MM.1S (cell line): ENCODE measurements around the gene FUT7.

Source experiments
- DNase-seq: peaks from one replicate; pipeline ENCODE4 v3.0.0-alpha.2; 2015
- H2AFZ ChIP-seq: fragments of 300-600 bp; sonication (generic); 2 replicates; pipeline ENCODE4 v1.6.0; 2016; ENCODE audit warnings: antibody characterized with exemption, low read length
- H3F3A ChIP-seq: fragments of 300-600 bp; sonication (generic); 2 replicates; pipeline ENCODE4 v1.6.1; 2016; ENCODE audit warnings: mild to moderate bottlenecking, antibody characterized with exemption, low read length, moderate library complexity, mixed read lengths; ENCODE audit not compliant: insufficient read depth
- H3K27ac ChIP-seq: fragments of 300-600 bp; sonication (generic); 2 replicates; pipeline ENCODE4 v1.5.1; 2016; ENCODE audit warnings: mild to moderate bottlenecking, low read length
- H3K27me3 ChIP-seq: fragments of 300-600 bp; sonication (generic); replicated peaks from 2 replicates; pipeline ENCODE4 v1.6.0; 2016; ENCODE audit warnings: low read length; ENCODE audit not compliant: insufficient read depth
- H3K36me3 ChIP-seq: fragments of 300-600 bp; sonication (generic); replicated peaks from 2 replicates; pipeline ENCODE4 v1.6.1; 2016; ENCODE audit warnings: mild to moderate bottlenecking, low read length, mixed read lengths; ENCODE audit not compliant: insufficient read depth
- H3K4me1 ChIP-seq: fragments of 300-600 bp; sonication (generic); 2 replicates; pipeline ENCODE4 v1.6.1; 2016; ENCODE audit warnings: low read length, mixed read lengths
- H3K4me2 ChIP-seq: fragments of 300-600 bp; sonication (generic); 2 replicates; pipeline ENCODE4 v1.6.0; 2016; ENCODE audit warnings: low read depth, low read length
- H3K4me3 ChIP-seq: fragments of 300-600 bp; sonication (generic); 2 replicates; pipeline ENCODE4 v1.5.1; 2016; ENCODE audit warnings: low read length, mixed read lengths
- H3K79me2 ChIP-seq: fragments of 300-600 bp; sonication (generic); 2 replicates; pipeline ENCODE4 v1.6.1; 2016; ENCODE audit warnings: mixed run types, low read length, mixed read lengths
- H3K9ac ChIP-seq: fragments of 300-600 bp; sonication (generic); 2 replicates; pipeline ENCODE4 v1.6.1; 2016; ENCODE audit warnings: low read length, mixed read lengths
- H3K9me2 ChIP-seq: fragments of 300-600 bp; sonication (generic); replicated peaks from 2 replicates; pipeline ENCODE4 v1.6.1; 2016; ENCODE audit warnings: mild to moderate bottlenecking, low read length, mixed read lengths; ENCODE audit not compliant: insufficient read depth
- H3K9me3 ChIP-seq: fragments of 300-600 bp; sonication (generic); replicated peaks from 2 replicates; pipeline ENCODE4 v1.6.1; 2016; ENCODE audit warnings: mild to moderate bottlenecking, low read length, mixed read lengths; ENCODE audit not compliant: insufficient read depth
- H4K20me1 ChIP-seq: fragments of 300-600 bp; sonication (generic); 2 replicates; pipeline ENCODE4 v1.6.1; 2016; ENCODE audit warnings: mild to moderate bottlenecking, low read length, moderate library complexity, mixed read lengths; ENCODE audit not compliant: insufficient read depth
- CTCF ChIP-seq: fragments of 300-600 bp; sonication (generic); IDR thresholded peaks from 2 replicates; pipeline ENCODE4 v1.5.1; 2016; ENCODE audit warnings: antibody characterized with exemption, low read length, mixed read lengths
- EZH2 ChIP-seq: fragments of 300-600 bp; sonication (generic); optimal IDR thresholded peaks from 2 replicates; pipeline ENCODE3; 2017; ENCODE audit warnings: low read depth, mild to moderate bottlenecking, antibody characterized with exemption, low read length, mixed read lengths
- EZH2phosphoT487 ChIP-seq: fragments of 300-600 bp; sonication (generic); IDR thresholded peaks from 2 replicates; pipeline ENCODE4 v1.6.1; 2018; ENCODE audit warnings: antibody characterized with exemption, low read length

The FUT7 gene

GRCh38 chr9:137026384-137026783 is 5.5 kb downstream of the FUT7 start:
- Histone ChIP-seq H3F3A (peaks cover 5% of the 10 kb centered on the region; the same call in 1 of the 2 replicates), H3K9me3 (no peaks in the 10 kb centered on the region), H4K20me1 (no peaks in the 10 kb centered on the region), H3K4me3 (no peak overlapping the region), H3K79me2 (no peaks in the 10 kb centered on the region), H3K36me3 (no peaks in the 10 kb centered on the region), H3K9ac (no peak overlapping the region), H3K27ac (no peak overlapping the region), H3K4me1 (peaks cover 12% of the 10 kb centered on the region), H3K27me3 (peaks cover 44% of the 10 kb centered on the region), H3K4me2 (no peak overlapping the region), H3K9me2 (no peaks in the 10 kb centered on the region), H2AFZ (no peak overlapping the region)
- TF ChIP-seq EZH2phosphoT487 (no peak), CTCF (no peak), EZH2 (no peak)
- DNase-seq: no peak

- no peak overlapping the region for H3K9ac ChIP-seq
- peak; percentile 60 for DNase-seq
- H3K27ac ChIP-seq: no peak overlapping the region
- H3K79me2 ChIP-seq: no peaks in the 10 kb centered on the region
- no peak overlapping the region for H3K4me2 ChIP-seq
- no peaks in the 10 kb centered on the region for H3K9me3 ChIP-seq
- H3K4me1 ChIP-seq: peaks cover 12% of the 10 kb centered on the region
- H3K36me3 ChIP-seq: no peaks in the 10 kb centered on the region
- no peaks in the 10 kb centered on the region for H4K20me1 ChIP-seq
- peaks cover 41% of the 10 kb centered on the region for H3K27me3 ChIP-seq
- TF ChIP-seq CTCF: peak; percentile 14
- TF ChIP-seq EZH2phosphoT487: no peak
- TF ChIP-seq EZH2: no peak
- peaks cover 5% of the 10 kb centered on the region; the same call in 1 of the 2 replicates for H3F3A ChIP-seq
- no peaks in the 10 kb centered on the region for H3K9me2 ChIP-seq
- H2AFZ ChIP-seq: no peak overlapping the region
- no peak overlapping the region for H3K4me3 ChIP-seq
Observed at GRCh38 chr9:137025517-137025966, 6.3 kb downstream of the FUT7 start.

GRCh38 chr9:137023583-137023991 is 8.3 kb downstream of the FUT7 start:
- H3K79me2 ChIP-seq: no peaks in the 10 kb centered on the region
- peaks cover 48% of the 10 kb centered on the region for H3K27me3 ChIP-seq
- no peaks in the 10 kb centered on the region for H3K9me2 ChIP-seq
- H3K27ac ChIP-seq: no peak overlapping the region
- H3F3A ChIP-seq: no peaks in the 10 kb centered on the region; the same call in 1 of the 2 replicates
- no peak for DNase-seq
- peaks cover 4% of the 10 kb centered on the region; the same call in 1 of the 2 replicates for H3K4me1 ChIP-seq
- H3K4me2 ChIP-seq: no peak overlapping the region
- H3K4me3 ChIP-seq: no peak overlapping the region
- H3K9me3 ChIP-seq: no peaks in the 10 kb centered on the region
- no peaks in the 10 kb centered on the region for H3K36me3 ChIP-seq
- H2AFZ ChIP-seq: no peak overlapping the region
- no peaks in the 10 kb centered on the region for H4K20me1 ChIP-seq
- no peak overlapping the region for H3K9ac ChIP-seq
- no peak for TF ChIP-seq EZH2
- no peak for TF ChIP-seq CTCF
- TF ChIP-seq EZH2phosphoT487: no peak
